Thoracic aorta (tissue), 2 donors: Measurements from ENCODE around the gene APOL1. TPM values are rescaled to one million over a fixed set of nuclear protein-coding genes. Genes with fewer than 3 reads are reported as not detected.
A peak's percentile ranks its signal among the peaks of the same experiment; 100 is the strongest.

Experiments
- ATAC-seq: fragments of 150-250 bp; one replicate; pipeline ENCODE4 v1.8.0; 2017; ENCODE audit warnings: low read depth; ENCODE audit not compliant: insufficient number of reproducible peaks, low FRiP score
- DNase-seq: peaks from one replicate; pipeline ENCODE4 v3.0.0-alpha.2; 2020; ENCODE audit warnings: low spot score
- H3K27ac ChIP-seq, 2 donors: fragments of 200-600 bp; sonication (generic); 1 replicate in 1 of 2; 2 replicates in 1 of 2; pipeline ENCODE4 v1.5.1; 2016; ENCODE audit warnings: mild to moderate bottlenecking in 2 of 2, moderate library complexity in 2 of 2
- H3K27me3 ChIP-seq: fragments of 200-600 bp; sonication (generic); replicated peaks from 2 replicates; pipeline ENCODE4 v1.6.0; 2016; ENCODE audit warnings: mild to moderate bottlenecking; ENCODE audit not compliant: insufficient read depth
- H3K36me3 ChIP-seq: fragments of 200-600 bp; sonication (generic); one replicate; pipeline ENCODE4 v1.5.1; 2016
- H3K4me1 ChIP-seq, 2 donors: fragments of 200-600 bp; sonication (generic); 1 replicate in 1 of 2; 2 replicates in 1 of 2; pipeline versions ENCODE4 v1.5.1 to v1.6.0; 2016; ENCODE audit warnings: low read depth in 2 of 2, mild to moderate bottlenecking in 1 of 2; ENCODE audit not compliant: control insufficient read depth in 1 of 2
- H3K4me3 ChIP-seq: fragments of 200-600 bp; sonication (generic); 2 replicates; pipeline ENCODE4 v1.5.1; 2016; ENCODE audit warnings: mild to moderate bottlenecking
- H3K9me3 ChIP-seq: fragments of 200-600 bp; sonication (generic); 2 replicates; pipeline ENCODE4 v1.5.1; 2016
- total RNA-seq, 2 donors: library from RNA; depleted of rRNA; stranded (reverse); fragments of >200 nt; gene quantifications; one replicate each; pipeline versions ENCODE4 v1.1.0 to v1.2.3, GENCODE V29; 2016
- TF ChIP-seq, protein P1 (sequence below): fragments of 200-600 bp; sonication (generic); IDR thresholded peaks from one replicate; pipeline ENCODE4 v1.5.1; 2019; ENCODE audit warnings: antibody characterized with exemption

The APOL1 gene
- total RNA-seq, 2 donors from 2014 or later = 40.1 to 47.3 TPM

DNA sequence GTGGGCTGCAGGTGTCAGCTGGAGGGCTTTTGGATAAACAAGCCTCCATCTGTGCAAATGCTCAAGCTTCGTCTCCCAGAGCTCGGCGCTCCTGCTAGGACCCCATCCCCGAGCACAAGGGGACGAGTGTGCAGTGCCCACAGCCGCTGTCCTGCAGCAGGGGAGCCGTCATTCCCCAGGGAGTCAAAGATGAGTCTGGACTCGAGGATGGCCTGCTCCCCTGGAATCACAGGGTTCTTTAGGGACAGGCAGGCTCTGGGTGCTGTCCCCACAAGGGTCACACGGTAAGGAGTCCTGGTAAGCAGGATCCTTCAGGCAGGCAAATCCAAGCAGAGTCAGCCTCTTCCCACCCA is 50.2 kb downstream of the APOL1 start:
- no peaks in the 10 kb centered on the region for H3K4me1 ChIP-seq
- no peak overlapping the region for H3K4me3 ChIP-seq
- no peaks in the 10 kb centered on the region for H3K27me3 ChIP-seq
- TF ChIP-seq, protein P1, sequence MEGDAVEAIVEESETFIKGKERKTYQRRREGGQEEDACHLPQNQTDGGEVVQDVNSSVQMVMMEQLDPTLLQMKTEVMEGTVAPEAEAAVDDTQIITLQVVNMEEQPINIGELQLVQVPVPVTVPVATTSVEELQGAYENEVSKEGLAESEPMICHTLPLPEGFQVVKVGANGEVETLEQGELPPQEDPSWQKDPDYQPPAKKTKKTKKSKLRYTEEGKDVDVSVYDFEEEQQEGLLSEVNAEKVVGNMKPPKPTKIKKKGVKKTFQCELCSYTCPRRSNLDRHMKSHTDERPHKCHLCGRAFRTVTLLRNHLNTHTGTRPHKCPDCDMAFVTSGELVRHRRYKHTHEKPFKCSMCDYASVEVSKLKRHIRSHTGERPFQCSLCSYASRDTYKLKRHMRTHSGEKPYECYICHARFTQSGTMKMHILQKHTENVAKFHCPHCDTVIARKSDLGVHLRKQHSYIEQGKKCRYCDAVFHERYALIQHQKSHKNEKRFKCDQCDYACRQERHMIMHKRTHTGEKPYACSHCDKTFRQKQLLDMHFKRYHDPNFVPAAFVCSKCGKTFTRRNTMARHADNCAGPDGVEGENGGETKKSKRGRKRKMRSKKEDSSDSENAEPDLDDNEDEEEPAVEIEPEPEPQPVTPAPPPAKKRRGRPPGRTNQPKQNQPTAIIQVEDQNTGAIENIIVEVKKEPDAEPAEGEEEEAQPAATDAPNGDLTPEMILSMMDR = no peak
- no peaks in the 10 kb centered on the region for H3K9me3 ChIP-seq
- H3K36me3 ChIP-seq = peaks cover 97% of the 10 kb centered on the region
- H3K27ac ChIP-seq = peak overlapping the region in 1 of 2 donors; percentile 30
- DNase-seq (no peak), ATAC-seq (no peak)

DNA sequence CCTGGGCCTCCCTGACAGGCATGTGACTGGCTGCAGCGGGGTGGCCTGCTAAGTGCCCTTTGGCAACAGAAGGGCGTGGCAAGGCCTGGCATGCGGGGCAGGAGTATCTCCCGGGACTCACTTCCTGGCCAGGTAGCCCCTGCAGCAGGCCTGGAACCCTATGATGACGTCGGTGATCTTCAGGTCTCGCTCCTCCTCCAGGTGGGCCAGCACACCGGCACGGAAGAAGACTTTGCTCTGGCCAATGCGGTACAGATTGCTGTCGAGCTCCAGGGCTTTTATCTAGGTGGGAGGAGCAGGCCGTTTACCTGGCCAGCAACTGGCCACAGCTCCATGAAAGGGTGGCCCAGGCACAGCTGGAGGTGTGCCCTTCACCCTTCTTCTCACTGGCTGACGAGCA is 50.9 kb downstream of the APOL1 start:
- no peaks in the 10 kb centered on the region for H3K27me3 ChIP-seq
- H3K27ac ChIP-seq = peak overlapping the region in 1 of 2 donors; percentile 9
- no peak for DNase-seq
- no peak for ATAC-seq
- no peaks in the 10 kb centered on the region for H3K4me1 ChIP-seq
- H3K4me3 ChIP-seq = no peak overlapping the region
- TF ChIP-seq, protein P1 = no peak
- H3K36me3 ChIP-seq = peaks cover 97% of the 10 kb centered on the region
- H3K9me3 ChIP-seq = no peaks in the 10 kb centered on the region

DNA sequence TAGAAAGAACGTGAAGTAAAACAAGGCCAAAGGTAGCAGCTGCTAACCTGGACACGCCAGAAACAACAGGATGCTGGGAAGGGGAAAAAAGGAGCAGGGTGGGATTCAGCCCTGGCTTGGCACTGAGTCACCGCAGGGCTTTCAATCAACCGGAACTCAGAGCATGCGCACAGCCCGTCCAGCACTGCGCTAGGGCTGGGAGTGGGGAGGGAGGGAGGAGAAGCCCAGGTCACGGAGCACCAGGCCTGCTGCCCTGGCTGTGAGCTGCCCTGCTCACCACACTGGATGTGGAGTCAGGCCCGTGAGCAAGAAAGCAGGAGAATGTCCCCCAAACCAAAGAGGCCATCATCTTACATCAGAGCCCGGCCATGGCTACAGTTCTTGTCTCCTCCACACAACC is 51.5 kb downstream of the APOL1 start:
- Histone ChIP-seq H3K36me3 (peaks cover 97% of the 10 kb centered on the region), H3K9me3 (no peaks in the 10 kb centered on the region), H3K4me3 (no peak overlapping the region), H3K4me1 (no peaks in the 10 kb centered on the region), H3K27me3 (no peaks in the 10 kb centered on the region), H3K27ac (peak overlapping the region; percentile 9 to 26)
- DNase-seq = no peak
- TF ChIP-seq, protein P1 = no peak
- no peak for ATAC-seq

DNA sequence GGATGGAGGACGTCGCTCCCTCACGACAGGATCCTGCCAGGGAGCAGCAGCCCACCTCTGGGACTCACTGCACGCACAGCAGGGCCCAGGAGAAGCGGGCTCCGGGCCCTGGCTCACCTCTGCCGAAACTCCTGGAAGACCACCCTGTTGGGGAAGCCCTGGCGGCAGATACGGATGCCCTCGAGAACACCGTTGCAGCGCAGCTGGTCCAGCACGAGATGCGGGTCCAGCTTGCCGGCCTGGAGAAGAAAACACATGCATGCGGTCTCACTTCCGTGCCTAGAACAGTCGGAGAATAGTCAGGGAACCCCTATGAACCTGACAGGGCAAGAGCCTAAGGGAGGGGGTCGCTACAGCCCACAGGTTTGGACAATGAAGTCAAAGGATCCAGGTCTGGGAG is 52.9 kb downstream of the APOL1 start:
- no peak for ATAC-seq
- H3K4me3 ChIP-seq = no peak overlapping the region
- TF ChIP-seq, protein P1 = no peak

DNA sequence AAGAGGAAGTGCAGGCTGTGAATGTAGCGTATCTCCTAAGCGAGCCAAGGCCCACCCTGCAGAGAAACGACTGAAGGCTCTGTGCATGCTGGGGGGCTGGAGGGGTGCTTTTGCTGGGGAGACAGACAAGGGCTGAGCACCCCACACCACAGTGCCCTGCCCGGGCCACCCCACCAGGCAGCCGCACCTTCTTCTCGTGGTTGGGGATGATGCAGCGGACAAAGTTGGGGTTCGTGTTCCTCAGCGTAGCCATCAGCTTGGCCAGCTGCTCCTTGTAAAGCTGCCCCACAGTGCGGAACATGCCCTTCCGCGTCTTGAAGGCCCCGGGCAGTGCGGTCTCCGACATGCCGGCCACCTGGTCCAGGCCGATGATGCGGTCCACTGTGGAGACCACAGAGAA is 53.3 kb downstream of the APOL1 start:
- H3K9me3 ChIP-seq = no peaks in the 10 kb centered on the region
- no peak overlapping the region for H3K4me3 ChIP-seq
- H3K27me3 ChIP-seq = no peaks in the 10 kb centered on the region
- peak overlapping the region in 1 of 2 donors; percentile 30 for H3K27ac ChIP-seq
- DNase-seq = no peak
- ATAC-seq = no peak
- no peaks in the 10 kb centered on the region for H3K4me1 ChIP-seq
- TF ChIP-seq, protein P1 = no peak
- H3K36me3 ChIP-seq = peaks cover 97% of the 10 kb centered on the region

More for the DNA sequence above, 52.9 kb downstream of the APOL1 start:
- no peaks in the 10 kb centered on the region for H3K9me3 ChIP-seq
- H3K4me1 ChIP-seq = no peaks in the 10 kb centered on the region
- H3K27me3 ChIP-seq = no peaks in the 10 kb centered on the region
- H3K36me3 ChIP-seq = peaks cover 97% of the 10 kb centered on the region
- peak overlapping the region in 1 of 2 donors; percentile 30 for H3K27ac ChIP-seq
- no peak for DNase-seq
